ENCODE results near the gene GHRHR. TPM values are rescaled to one million over a fixed set of nuclear protein-coding genes. Genes with fewer than 3 reads are reported as not detected.

GHRHR gene
- polyA plus RNA-seq, 1 donor from 2014 or later, result not detected

DNA sequence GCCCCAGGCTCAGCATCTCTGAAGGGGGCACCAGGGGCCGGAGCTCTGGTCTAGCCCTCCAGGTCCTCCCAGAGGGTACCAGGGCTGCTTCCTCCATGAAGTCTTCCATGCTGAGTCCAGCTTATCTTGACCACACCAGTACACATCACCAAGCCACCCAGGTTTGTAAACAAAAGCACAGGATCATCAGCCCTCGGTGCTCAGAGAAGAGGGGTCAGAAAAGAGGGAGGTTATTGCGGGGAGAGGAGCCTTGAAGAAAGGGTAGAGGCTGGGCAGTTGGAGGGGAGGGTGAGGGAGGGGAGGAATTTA, 28.2 kb upstream of the GHRHR start:
- Histone ChIP-seq H3K27ac (ENCODE audit: low read length) (no peak overlapping the region), H3K36me3 (ENCODE audit: insufficient read depth, low read length) (no peaks in the 10 kb centered on the region), H3K79me2 (replicated peaks; ENCODE audit: insufficient read depth, low read length) (no peaks in the 10 kb centered on the region), H3F3A (ENCODE audit: insufficient read depth, low read length, poor library complexity, severe bottlenecking) (no peaks in the 10 kb centered on the region), H3K9ac (ENCODE audit: low read length) (no peak overlapping the region), H3K9me2 (ENCODE audit: insufficient read depth, low read length) (no peaks in the 10 kb centered on the region), H3K4me3 (ENCODE audit: low read length) (no peak overlapping the region), H2AFZ (ENCODE audit: low read depth, low read length) (no peak overlapping the region), H3K27me3 (ENCODE audit: insufficient read depth, low read depth, low read length) (no peaks in the 10 kb centered on the region), H4K20me1 (ENCODE audit: insufficient read depth) (no peaks in the 10 kb centered on the region), H3K4me2 (ENCODE audit: low read length) (no peak overlapping the region), H3K9me3 (ENCODE audit: low read length) (no peaks in the 10 kb centered on the region)
- TF ChIP-seq RAD21 (conservative IDR thresholded peaks at IDR 0.05), result no peak
- no peak for TF ChIP-seq SMC3 (conservative IDR thresholded peaks at IDR 0.05; ENCODE audit: poor library complexity)
- TF ChIP-seq, protein P1, sequence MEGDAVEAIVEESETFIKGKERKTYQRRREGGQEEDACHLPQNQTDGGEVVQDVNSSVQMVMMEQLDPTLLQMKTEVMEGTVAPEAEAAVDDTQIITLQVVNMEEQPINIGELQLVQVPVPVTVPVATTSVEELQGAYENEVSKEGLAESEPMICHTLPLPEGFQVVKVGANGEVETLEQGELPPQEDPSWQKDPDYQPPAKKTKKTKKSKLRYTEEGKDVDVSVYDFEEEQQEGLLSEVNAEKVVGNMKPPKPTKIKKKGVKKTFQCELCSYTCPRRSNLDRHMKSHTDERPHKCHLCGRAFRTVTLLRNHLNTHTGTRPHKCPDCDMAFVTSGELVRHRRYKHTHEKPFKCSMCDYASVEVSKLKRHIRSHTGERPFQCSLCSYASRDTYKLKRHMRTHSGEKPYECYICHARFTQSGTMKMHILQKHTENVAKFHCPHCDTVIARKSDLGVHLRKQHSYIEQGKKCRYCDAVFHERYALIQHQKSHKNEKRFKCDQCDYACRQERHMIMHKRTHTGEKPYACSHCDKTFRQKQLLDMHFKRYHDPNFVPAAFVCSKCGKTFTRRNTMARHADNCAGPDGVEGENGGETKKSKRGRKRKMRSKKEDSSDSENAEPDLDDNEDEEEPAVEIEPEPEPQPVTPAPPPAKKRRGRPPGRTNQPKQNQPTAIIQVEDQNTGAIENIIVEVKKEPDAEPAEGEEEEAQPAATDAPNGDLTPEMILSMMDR (IDR thresholded peaks at IDR 0.05; ENCODE audit: poor library complexity, severe bottlenecking), result no peak
- TF ChIP-seq, protein P2, sequence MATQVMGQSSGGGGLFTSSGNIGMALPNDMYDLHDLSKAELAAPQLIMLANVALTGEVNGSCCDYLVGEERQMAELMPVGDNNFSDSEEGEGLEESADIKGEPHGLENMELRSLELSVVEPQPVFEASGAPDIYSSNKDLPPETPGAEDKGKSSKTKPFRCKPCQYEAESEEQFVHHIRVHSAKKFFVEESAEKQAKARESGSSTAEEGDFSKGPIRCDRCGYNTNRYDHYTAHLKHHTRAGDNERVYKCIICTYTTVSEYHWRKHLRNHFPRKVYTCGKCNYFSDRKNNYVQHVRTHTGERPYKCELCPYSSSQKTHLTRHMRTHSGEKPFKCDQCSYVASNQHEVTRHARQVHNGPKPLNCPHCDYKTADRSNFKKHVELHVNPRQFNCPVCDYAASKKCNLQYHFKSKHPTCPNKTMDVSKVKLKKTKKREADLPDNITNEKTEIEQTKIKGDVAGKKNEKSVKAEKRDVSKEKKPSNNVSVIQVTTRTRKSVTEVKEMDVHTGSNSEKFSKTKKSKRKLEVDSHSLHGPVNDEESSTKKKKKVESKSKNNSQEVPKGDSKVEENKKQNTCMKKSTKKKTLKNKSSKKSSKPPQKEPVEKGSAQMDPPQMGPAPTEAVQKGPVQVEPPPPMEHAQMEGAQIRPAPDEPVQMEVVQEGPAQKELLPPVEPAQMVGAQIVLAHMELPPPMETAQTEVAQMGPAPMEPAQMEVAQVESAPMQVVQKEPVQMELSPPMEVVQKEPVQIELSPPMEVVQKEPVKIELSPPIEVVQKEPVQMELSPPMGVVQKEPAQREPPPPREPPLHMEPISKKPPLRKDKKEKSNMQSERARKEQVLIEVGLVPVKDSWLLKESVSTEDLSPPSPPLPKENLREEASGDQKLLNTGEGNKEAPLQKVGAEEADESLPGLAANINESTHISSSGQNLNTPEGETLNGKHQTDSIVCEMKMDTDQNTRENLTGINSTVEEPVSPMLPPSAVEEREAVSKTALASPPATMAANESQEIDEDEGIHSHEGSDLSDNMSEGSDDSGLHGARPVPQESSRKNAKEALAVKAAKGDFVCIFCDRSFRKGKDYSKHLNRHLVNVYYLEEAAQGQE (IDR thresholded peaks at IDR 0.05; ENCODE audit: borderline replicate concordance), result no peak
- TF ChIP-seq MXI1 (conservative IDR thresholded peaks at IDR 0.05; ENCODE audit: poor library complexity, severe bottlenecking), result no peak
- TF ChIP-seq TAF1 (IDR thresholded peaks at IDR 0.05; ENCODE audit: low read depth), result no peak
- TF ChIP-seq EP300 (conservative IDR thresholded peaks at IDR 0.05; ENCODE audit: poor library complexity, severe bottlenecking), result no peak
- TF ChIP-seq EZH2 (IDR thresholded peaks at IDR 0.05; ENCODE audit: borderline replicate concordance, insufficient read depth, low read length, poor library complexity, severe bottlenecking), result no peak
- no peak for TF ChIP-seq POLR2AphosphoS5 (IDR thresholded peaks at IDR 0.05)

GRCh38 chr7:30936650-30937245, 27.0 kb upstream of the GHRHR start:
- Histone ChIP-seq H3K9me2 (ENCODE audit: insufficient read depth, low read length) (no peaks in the 10 kb centered on the region), H4K20me1 (ENCODE audit: insufficient read depth) (no peaks in the 10 kb centered on the region), H3K4me3 (ENCODE audit: low read length) (no peak overlapping the region), H3K9ac (ENCODE audit: low read length) (no peak overlapping the region), H3F3A (ENCODE audit: insufficient read depth, low read length, poor library complexity, severe bottlenecking) (no peaks in the 10 kb centered on the region), H3K27ac (ENCODE audit: low read length) (no peak overlapping the region), H3K79me2 (replicated peaks; ENCODE audit: insufficient read depth, low read length) (no peaks in the 10 kb centered on the region), H2AFZ (ENCODE audit: low read depth, low read length) (no peak overlapping the region), H3K9me3 (ENCODE audit: low read length) (no peaks in the 10 kb centered on the region), H3K4me2 (ENCODE audit: low read length) (no peak overlapping the region), H3K27me3 (ENCODE audit: insufficient read depth, low read depth, low read length) (no peaks in the 10 kb centered on the region), H3K36me3 (ENCODE audit: insufficient read depth, low read length) (no peaks in the 10 kb centered on the region)
- TF ChIP-seq MXI1 (conservative IDR thresholded peaks at IDR 0.05; ENCODE audit: poor library complexity, severe bottlenecking) (no peak), EZH2 (IDR thresholded peaks at IDR 0.05; ENCODE audit: borderline replicate concordance, insufficient read depth, low read length, poor library complexity, severe bottlenecking) (no peak), POLR2AphosphoS5 (IDR thresholded peaks at IDR 0.05) (no peak), RAD21 (conservative IDR thresholded peaks at IDR 0.05) (no peak), SMC3 (conservative IDR thresholded peaks at IDR 0.05; ENCODE audit: poor library complexity) (no peak), TAF1 (IDR thresholded peaks at IDR 0.05; ENCODE audit: low read depth) (no peak), EP300 (conservative IDR thresholded peaks at IDR 0.05; ENCODE audit: poor library complexity, severe bottlenecking) (no peak)
- TF ChIP-seq, protein P2 (IDR thresholded peaks at IDR 0.05; ENCODE audit: borderline replicate concordance), result no peak
- TF ChIP-seq, protein P1 (IDR thresholded peaks at IDR 0.05; ENCODE audit: poor library complexity, severe bottlenecking), result no peak

Data from neural cell (in vitro differentiated cells).